OCI-LY3 (cell line): Measurements from ENCODE around the gene DNAH11.

ENCODE experiments used
- H2AFZ ChIP-seq: fragments of 200-600, 300-600 bp; shearing (Covaris generic); 2 replicates; pipeline ENCODE4 v1.6.0; 2014; ENCODE audit warnings: antibody characterized with exemption, low read depth, low read length
- H3K27ac ChIP-seq: fragments of 200-600, 300-600 bp; sonication (generic); 2 replicates; pipeline ENCODE4 v1.5.1; 2014; ENCODE audit warnings: mild to moderate bottlenecking, low read length, moderate library complexity, mixed read lengths
- H3K27me3 ChIP-seq: fragments of 200-600, 300-600 bp; sonication (generic); 2 replicates; pipeline ENCODE4 v1.6.1; 2014; ENCODE audit warnings: low read depth, low read length, mixed read lengths
- H3K36me3 ChIP-seq: fragments of 200-600, 300-600 bp; sonication (generic); replicated peaks from 2 replicates; pipeline ENCODE3; 2014; ENCODE audit warnings: low read depth, low read length, mixed read lengths
- H3K4me1 ChIP-seq: fragments of 300-600, 200-600 bp; sonication (generic); 2 replicates; pipeline ENCODE4 v1.6.1; 2014; ENCODE audit warnings: low read length, mixed read lengths
- H3K4me2 ChIP-seq: fragments of 200-600, 300-600 bp; sonication (generic); 2 replicates; pipeline ENCODE4 v1.6.1; 2014; ENCODE audit warnings: low read length, mixed read lengths
- H3K4me3 ChIP-seq: fragments of 300-600, 200-600 bp; sonication (generic); 2 replicates; pipeline ENCODE4 v1.5.1; 2014; ENCODE audit warnings: antibody characterized with exemption, mild to moderate bottlenecking, low read length, moderate library complexity
- H3K79me2 ChIP-seq: fragments of 300-600, 200-600 bp; shearing (Covaris generic); 2 replicates; pipeline ENCODE4 v1.6.1; 2014; ENCODE audit warnings: mild to moderate bottlenecking, low read length, mixed read lengths
- H3K9ac ChIP-seq: fragments of 300-600, 200-600 bp; shearing (Covaris generic); 2 replicates; pipeline ENCODE4 v1.6.0; 2014; ENCODE audit warnings: mild to moderate bottlenecking, low read length, moderate library complexity
- H3K9me3 ChIP-seq: fragments of 200-600, 300-600 bp; shearing (Covaris generic); 2 replicates; pipeline ENCODE4 v1.6.1; 2014; ENCODE audit warnings: low read length, mixed read lengths; ENCODE audit not compliant: insufficient read depth
- H4K20me1 ChIP-seq: fragments of 200-600, 300-600 bp; sonication (generic); 2 replicates; pipeline ENCODE4 v1.6.1; 2016; ENCODE audit warnings: low read length, mixed read lengths; ENCODE audit not compliant: insufficient read depth
- CTCF ChIP-seq: fragments of 200-600, 300-600 bp; sonication (generic); IDR thresholded peaks from 2 replicates; pipeline ENCODE4 v1.5.1; 2014; ENCODE audit warnings: antibody characterized with exemption, low read length, low read depth
- EZH2phosphoT487 ChIP-seq: fragments of 200-600 bp; shearing (Covaris generic); IDR thresholded peaks from 2 replicates; pipeline ENCODE4 v1.6.1; 2018; ENCODE audit warnings: antibody characterized with exemption, mixed run types, low read depth

Gene DNAH11

GRCh38 chr7:21702303-21702702, 159.5 kb downstream of the DNAH11 start:
- Histone ChIP-seq H4K20me1 (no peaks in the 10 kb centered on the region), H3K9me3 (no peaks in the 10 kb centered on the region), H3K27me3 (no peaks in the 10 kb centered on the region), H3K27ac (no peak overlapping the region), H3K4me3 (no peak overlapping the region), H3K4me1 (no peaks in the 10 kb centered on the region), H2AFZ (no peak overlapping the region), H3K36me3 (no peaks in the 10 kb centered on the region), H3K9ac (no peak overlapping the region), H3K4me2 (no peak overlapping the region), H3K79me2 (no peaks in the 10 kb centered on the region)
- TF ChIP-seq EZH2phosphoT487 = no peak
- TF ChIP-seq CTCF = no peak

GRCh38 chr7:21704359-21704758, 161.5 kb downstream of the DNAH11 start:
- Histone ChIP-seq H3K27ac (no peak overlapping the region), H3K4me1 (no peaks in the 10 kb centered on the region), H3K9me3 (no peaks in the 10 kb centered on the region), H3K9ac (no peak overlapping the region), H3K36me3 (no peaks in the 10 kb centered on the region), H2AFZ (no peak overlapping the region), H3K4me3 (no peak overlapping the region), H3K79me2 (no peaks in the 10 kb centered on the region), H4K20me1 (no peaks in the 10 kb centered on the region), H3K4me2 (no peak overlapping the region), H3K27me3 (no peaks in the 10 kb centered on the region)
- no peak for TF ChIP-seq EZH2phosphoT487

- Histone ChIP-seq H3K36me3 (no peaks in the 10 kb centered on the region), H3K9me3 (no peaks in the 10 kb centered on the region), H3K79me2 (no peaks in the 10 kb centered on the region), H2AFZ (no peak overlapping the region), H3K4me1 (no peaks in the 10 kb centered on the region), H3K4me3 (no peak overlapping the region), H3K9ac (no peak overlapping the region), H4K20me1 (no peaks in the 10 kb centered on the region), H3K4me2 (no peak overlapping the region), H3K27me3 (no peaks in the 10 kb centered on the region), H3K27ac (no peak overlapping the region)
- TF ChIP-seq CTCF (no peak), EZH2phosphoT487 (no peak)
Measured at GRCh38 chr7:21706131-21706530, 163.3 kb downstream of the DNAH11 start.

GRCh38 chr7:21707566-21707965, 164.7 kb downstream of the DNAH11 start:
- Histone ChIP-seq H3K4me3 (no peak overlapping the region), H3K36me3 (no peaks in the 10 kb centered on the region), H3K9ac (no peak overlapping the region), H4K20me1 (no peaks in the 10 kb centered on the region), H3K27me3 (no peaks in the 10 kb centered on the region), H3K4me2 (no peak overlapping the region), H3K27ac (no peak overlapping the region), H3K4me1 (no peaks in the 10 kb centered on the region), H3K79me2 (no peaks in the 10 kb centered on the region), H2AFZ (no peak overlapping the region), H3K9me3 (no peaks in the 10 kb centered on the region)
- no peak for TF ChIP-seq EZH2phosphoT487
- no peak for TF ChIP-seq CTCF

GRCh38 chr7:21708096-21708495, 165.3 kb downstream of the DNAH11 start:
- H3K9ac ChIP-seq = no peak overlapping the region
- H3K36me3 ChIP-seq = no peaks in the 10 kb centered on the region
- TF ChIP-seq EZH2phosphoT487 (no peak), CTCF (no peak)
- no peak overlapping the region for H3K4me3 ChIP-seq
- H4K20me1 ChIP-seq = no peaks in the 10 kb centered on the region
- no peaks in the 10 kb centered on the region for H3K9me3 ChIP-seq
- no peaks in the 10 kb centered on the region for H3K79me2 ChIP-seq
- H2AFZ ChIP-seq = no peak overlapping the region
- H3K27me3 ChIP-seq = no peaks in the 10 kb centered on the region; the same call in 1 of the 2 replicates
- H3K4me2 ChIP-seq = no peak overlapping the region
- no peak overlapping the region for H3K27ac ChIP-seq
- no peaks in the 10 kb centered on the region for H3K4me1 ChIP-seq
